Mononuclear cell (primary cell): ENCODE data around the gene MICU1. TPM values are rescaled to one million over a fixed set of nuclear protein-coding genes. Genes with fewer than 3 reads are reported as not detected.
"Not testable (repeated sequence)": the region's sequence is repeated elsewhere in the genome, so short reads cannot be mapped to it uniquely, and the experiment has no call there.

Source experiments
- H3K27me3 ChIP-seq: 2 replicates; pipeline ENCODE4 v1.6.0; 2011; ENCODE audit warnings: low read length, control low read depth; ENCODE audit not compliant: insufficient read depth
- H3K4me1 ChIP-seq: 2 replicates; pipeline ENCODE4 v1.5.1; 2011; ENCODE audit warnings: mild to moderate bottlenecking, low read length, control low read depth; ENCODE audit not compliant: insufficient read depth
- H3K4me3 ChIP-seq: 2 replicates; pipeline ENCODE4 v1.5.1; 2011; ENCODE audit warnings: mild to moderate bottlenecking, low read length, moderate library complexity
- H3K9me3 ChIP-seq: 2 replicates; pipeline ENCODE4 v1.5.1; 2011; ENCODE audit warnings: low read depth, mild to moderate bottlenecking, control low read depth, low read length
- total RNA-seq: library from RNA; depleted of rRNA; stranded (reverse); fragments of >200 nt; gene quantifications from one replicate; pipeline ENCODE4 v1.2.3, GENCODE V29; 2012

MICU1 gene
- total RNA-seq, 1 donor, result 25.5 TPM

DNA sequence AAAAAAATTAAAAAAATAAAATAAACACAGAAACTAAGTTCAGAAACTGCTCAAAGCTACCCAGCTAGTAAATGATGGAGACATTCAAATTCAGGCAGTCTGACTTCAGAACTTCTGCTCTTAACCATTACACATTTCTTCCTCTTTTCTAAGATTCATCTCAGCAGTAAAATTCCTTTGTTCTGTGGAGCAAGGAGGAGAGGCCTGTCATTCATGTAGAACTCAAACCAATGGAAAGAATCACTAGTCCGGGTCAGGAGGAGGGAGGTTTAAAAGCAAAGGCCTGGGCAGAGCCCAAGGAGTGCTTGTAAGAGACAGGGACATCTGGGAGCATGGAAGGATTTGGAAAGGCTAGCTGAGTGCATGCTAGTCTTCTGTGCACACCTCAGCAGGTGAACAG, 233.3 kb downstream of the MICU1 start:
- Histone ChIP-seq H3K9me3 (no peaks in the 10 kb centered on the region), H3K4me1 (peaks cover 4% of the 10 kb centered on the region), H3K27me3 (no peaks in the 10 kb centered on the region), H3K4me3 (no peak overlapping the region)

DNA sequence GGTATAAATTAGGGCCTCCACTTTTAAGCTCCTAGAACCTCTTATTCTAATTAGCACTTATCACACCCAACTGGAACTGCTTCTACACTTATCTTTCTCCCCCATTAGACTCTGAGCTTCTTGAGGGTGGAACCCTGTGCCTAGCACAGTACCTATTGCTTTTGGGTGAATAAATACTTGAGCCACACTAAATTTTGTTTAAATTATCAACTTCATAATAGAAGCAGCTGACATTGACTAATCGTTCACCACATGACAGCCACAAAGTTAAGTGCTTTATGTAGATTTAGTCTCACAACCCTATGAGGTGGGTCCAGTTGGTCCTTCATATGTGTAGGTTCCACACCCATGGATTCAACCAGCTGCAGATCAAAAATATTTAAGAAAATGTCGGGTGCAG, 235.1 kb downstream of the MICU1 start:
- Histone ChIP-seq H3K4me3 (no peak overlapping the region), H3K27me3 (no peaks in the 10 kb centered on the region), H3K4me1 (peaks cover 11% of the 10 kb centered on the region), H3K9me3 (no peaks in the 10 kb centered on the region)

DNA sequence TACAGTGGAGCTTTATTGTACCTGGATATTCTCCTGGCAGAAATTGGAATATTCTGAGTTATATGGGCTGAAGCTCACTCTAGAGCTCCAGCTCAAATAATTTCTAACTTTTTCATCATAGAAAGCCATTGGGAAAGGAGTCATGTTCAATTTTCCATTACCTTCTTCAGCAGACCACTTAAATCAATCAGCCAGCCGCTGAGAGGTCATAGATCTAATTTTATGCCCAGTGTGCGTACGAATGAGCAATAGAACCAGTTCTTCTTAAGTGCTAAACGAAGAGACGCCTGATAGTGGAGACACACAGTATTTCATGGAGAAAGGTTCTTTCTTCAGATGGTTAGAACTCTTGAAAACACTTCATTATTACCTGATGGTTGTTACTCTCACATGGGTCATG, 236.2 kb downstream of the MICU1 start:
- H3K9me3 ChIP-seq, result no peaks in the 10 kb centered on the region
- no peak overlapping the region for H3K4me3 ChIP-seq
- no peaks in the 10 kb centered on the region for H3K27me3 ChIP-seq
- H3K4me1 ChIP-seq, result peaks cover 21% of the 10 kb centered on the region

DNA sequence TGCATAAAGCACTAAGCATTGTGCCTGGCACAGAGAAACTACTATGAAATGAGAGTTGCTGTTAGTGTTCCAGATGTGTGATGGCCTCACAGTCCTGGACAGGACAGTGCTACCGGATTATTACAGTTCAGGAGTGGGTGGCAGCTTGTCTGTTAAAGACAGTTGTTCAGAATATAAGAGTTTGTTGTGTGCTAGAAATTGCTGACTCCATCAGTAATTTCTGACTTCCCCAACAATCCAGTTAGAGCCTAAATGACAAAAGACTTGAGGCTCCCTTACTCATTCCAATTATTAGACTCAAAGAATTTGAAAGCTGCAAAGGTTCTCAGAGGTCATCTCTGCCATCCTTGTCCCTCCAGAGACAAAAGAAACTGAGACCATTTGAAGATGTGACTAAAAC, 236.9 kb downstream of the MICU1 start:
- Histone ChIP-seq H3K4me1 (peaks cover 21% of the 10 kb centered on the region), H3K9me3 (no peaks in the 10 kb centered on the region), H3K4me3 (no peak overlapping the region), H3K27me3 (no peaks in the 10 kb centered on the region)

DNA sequence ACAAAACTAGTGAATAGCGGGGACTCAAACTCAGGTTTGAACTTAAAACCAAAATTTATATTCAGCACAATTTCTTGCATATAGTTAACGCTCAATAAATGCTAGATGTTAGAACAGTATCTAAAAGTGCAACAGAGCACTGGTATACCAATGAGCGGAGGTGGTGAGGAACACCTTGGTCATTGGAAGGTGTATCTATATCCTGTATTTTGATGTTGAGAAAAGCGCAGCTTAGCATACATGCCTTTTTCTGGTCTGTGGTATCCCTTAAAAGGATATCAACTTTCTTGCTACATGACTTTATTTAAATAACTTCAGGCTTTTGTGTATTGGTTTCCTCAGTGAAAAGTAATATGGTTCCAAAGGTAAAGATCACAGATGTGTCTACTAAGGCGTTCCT, 237.8 kb downstream of the MICU1 start:
- Histone ChIP-seq H3K27me3 (no peaks in the 10 kb centered on the region), H3K4me1 (peaks cover 21% of the 10 kb centered on the region), H3K9me3 (no peaks in the 10 kb centered on the region), H3K4me3 (no peak overlapping the region)

DNA sequence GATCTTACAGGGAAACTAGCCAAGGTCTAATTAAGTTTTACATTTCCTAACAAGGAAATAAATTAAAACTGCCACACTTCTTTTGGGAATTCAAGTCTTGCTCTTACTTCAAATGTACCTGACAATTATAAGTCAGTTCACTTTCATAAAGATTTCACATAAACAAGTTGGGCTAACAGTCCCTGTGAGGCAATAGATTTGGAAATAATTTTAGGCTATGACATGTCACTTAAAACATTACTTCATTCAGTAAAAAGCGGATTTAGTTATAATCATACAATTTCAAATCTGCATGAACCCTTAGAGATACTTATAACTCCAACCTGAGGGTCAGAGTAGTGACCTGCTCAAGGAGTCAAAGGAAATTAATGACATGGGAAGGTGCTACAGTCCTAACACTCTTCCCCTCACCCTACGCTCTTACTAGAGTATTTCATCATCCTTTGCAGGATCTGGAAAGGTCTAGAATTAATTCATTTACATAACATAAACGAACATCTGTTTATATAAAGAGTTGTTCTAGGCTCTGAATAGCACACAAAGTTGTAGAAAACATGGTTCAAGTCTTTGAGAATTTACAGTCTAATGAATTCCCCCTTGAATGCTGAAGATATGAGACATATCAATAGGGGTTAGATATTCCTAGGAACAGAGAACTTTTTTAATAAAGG, 238.8 kb downstream of the MICU1 start:
- H3K9me3 ChIP-seq, result no peaks in the 10 kb centered on the region
- H3K4me1 ChIP-seq, result peaks cover 17% of the 10 kb centered on the region
- H3K27me3 ChIP-seq, result no peaks in the 10 kb centered on the region
- no peak overlapping the region for H3K4me3 ChIP-seq

DNA sequence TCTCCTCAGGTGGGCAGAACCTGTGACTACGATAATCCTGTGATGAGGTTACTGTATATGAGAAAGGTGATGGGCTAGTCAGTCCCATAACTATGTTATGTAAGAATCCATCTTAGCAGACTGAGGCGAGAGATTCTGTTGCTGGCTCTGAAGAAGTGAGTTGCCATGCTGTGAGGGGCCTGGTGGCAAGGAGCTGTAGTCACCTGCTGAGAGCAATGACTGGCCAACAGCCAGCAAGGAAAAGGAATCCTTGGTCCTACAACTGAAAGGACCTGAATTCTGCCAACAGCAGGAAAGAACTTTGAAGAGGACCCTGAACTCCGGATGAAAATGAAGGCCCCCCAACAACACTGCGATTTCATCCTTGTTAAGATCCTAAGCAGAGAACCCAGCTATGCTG, 240.2 kb downstream of the MICU1 start:
- peaks cover 17% of the 10 kb centered on the region for H3K4me1 ChIP-seq
- no peaks in the 10 kb centered on the region for H3K9me3 ChIP-seq
- H3K4me3 ChIP-seq, result no peak overlapping the region
- H3K27me3 ChIP-seq, result no peaks in the 10 kb centered on the region

DNA sequence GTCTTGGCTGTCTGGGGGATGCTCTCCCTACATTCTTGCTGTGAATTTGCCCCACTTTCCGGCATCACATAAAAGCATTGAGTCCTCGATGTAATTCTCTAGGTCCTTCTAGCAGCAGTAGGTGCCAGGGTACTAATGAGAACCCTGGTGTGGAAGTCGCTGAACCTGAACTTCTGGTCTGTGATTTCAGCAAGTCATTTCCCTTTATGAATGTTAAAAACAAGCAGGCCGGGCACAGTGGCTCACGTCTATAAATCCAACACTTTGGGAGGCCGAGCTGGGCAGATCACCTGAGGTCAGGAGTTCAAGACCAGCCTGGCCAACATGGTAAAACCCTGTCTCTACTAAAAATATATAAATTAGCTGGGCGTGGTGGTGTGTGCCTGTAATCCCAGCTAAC, 240.9 kb downstream of the MICU1 start:
- not testable (repeated sequence) for H3K27me3 ChIP-seq, H3K9me3 ChIP-seq, H3K4me3 ChIP-seq
- H3K4me1 ChIP-seq, result peaks cover 17% of the 10 kb centered on the region

DNA sequence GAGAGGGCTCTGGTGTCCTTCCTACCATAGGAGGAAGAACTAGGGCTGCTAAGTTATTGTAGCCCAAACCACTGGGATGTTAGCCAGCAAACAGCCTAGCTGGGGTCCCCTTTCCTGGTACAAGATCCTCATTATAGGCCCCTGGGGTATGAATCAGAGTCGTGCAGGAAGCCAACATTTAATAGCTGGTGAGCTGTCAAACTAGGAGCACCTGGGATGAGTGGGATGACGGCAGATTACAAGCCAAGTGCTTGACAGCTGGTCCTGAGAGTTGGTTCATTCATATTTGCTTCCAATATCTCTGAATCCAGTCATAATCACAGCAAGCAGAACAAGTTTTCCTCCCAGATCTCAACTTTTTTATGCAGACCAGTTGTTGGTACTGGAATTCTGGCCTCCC, 246.1 kb downstream of the MICU1 start:
- Histone ChIP-seq H3K4me1 (peaks cover under 1% of the 10 kb centered on the region), H3K4me3 (no peak overlapping the region), H3K9me3 (no peaks in the 10 kb centered on the region), H3K27me3 (no peaks in the 10 kb centered on the region)

DNA sequence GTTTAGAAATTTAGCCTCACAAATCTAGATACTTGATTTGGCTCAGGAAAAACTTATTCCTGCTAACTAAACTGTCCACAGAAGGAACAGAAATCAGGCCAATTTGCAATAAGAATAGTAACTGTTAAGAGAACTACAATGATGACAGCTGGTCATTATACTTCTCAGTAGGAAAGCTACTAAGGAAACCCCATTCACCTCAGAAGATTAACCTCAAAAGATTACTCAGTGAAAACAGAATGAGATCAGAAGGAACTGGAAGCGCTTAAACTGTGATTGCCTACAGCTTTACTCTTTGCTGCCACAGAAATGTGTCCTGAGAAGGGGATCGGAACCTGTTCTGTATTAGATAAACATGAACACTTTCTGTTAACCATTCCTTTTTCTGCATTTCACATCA, 246.8 kb downstream of the MICU1 start:
- no peaks in the 10 kb centered on the region for H3K27me3 ChIP-seq
- H3K4me1 ChIP-seq, result no peaks in the 10 kb centered on the region
- no peaks in the 10 kb centered on the region for H3K9me3 ChIP-seq
- H3K4me3 ChIP-seq, result no peak overlapping the region

DNA sequence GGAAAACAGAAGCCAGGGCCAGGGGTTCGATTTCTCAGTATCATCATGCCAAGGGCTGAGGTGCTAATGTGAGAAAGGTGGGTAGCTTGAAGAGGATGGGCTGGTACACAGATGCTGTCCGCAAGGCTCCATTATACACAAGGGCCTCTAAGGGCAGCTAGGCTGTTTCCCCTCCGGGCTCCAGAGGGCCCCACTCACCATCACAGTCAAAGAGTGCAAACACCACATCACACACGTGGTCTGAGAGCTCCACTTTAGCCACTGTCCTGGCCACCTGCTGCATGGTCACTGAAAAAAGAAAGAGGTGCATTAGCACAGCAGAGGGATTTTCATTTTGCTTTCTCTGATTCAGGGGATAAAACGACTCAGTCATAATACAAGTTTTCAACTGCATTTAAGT, 250.3 kb downstream of the MICU1 start:
- H3K9me3 ChIP-seq, result no peaks in the 10 kb centered on the region
- H3K4me1 ChIP-seq, result no peaks in the 10 kb centered on the region
- H3K4me3 ChIP-seq, result no peak overlapping the region
- no peaks in the 10 kb centered on the region for H3K27me3 ChIP-seq

DNA sequence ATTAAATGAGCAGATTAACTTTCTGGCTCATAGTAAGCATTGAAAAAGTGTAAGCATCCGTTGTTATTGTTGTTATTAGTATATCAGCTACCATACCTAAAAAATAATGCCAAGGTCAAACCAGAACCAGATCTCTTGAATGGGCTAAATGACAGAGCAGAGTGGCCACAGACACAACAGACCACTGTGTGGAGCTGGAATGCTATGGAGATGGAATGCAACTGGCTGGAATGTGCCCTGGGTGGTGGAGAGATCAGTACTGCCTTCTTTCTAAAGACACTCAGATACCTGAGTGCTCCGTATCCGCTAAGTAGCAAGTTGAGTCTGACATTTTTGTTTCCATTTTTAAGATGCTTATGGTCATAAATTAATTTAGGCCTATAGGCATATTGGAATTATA, 250.7 kb downstream of the MICU1 start:
- H3K4me1 ChIP-seq, result no peaks in the 10 kb centered on the region
- H3K4me3 ChIP-seq, result no peak overlapping the region
- no peaks in the 10 kb centered on the region for H3K9me3 ChIP-seq
- H3K27me3 ChIP-seq, result no peaks in the 10 kb centered on the region

DNA sequence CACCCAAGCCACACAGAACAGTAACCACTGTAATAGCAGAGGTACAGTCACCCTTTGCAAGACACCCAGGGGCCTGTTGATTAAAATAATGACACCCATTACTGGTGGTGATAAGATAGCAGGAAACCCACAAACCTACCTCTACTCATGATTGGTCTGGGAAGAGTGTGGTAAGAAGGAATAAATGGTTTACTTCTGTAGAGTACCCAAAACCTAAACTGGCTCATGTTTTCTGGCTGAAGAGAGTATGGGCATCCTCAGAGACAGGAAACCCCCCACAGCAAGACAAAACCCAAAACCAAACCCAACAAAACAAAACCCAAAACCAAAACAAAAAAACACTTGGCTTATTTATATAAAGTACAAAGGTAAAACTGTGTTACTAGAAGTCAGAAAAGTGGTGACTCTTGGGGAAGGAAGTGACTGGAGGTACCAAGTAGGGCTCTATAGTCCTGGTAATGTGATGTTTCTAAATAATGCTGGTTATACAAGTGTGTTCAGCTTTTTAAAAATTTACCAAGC, 255.6 kb downstream of the MICU1 start:
- Histone ChIP-seq H3K4me1 (no peaks in the 10 kb centered on the region), H3K9me3 (no peaks in the 10 kb centered on the region), H3K27me3 (no peaks in the 10 kb centered on the region), H3K4me3 (no peak overlapping the region)

DNA sequence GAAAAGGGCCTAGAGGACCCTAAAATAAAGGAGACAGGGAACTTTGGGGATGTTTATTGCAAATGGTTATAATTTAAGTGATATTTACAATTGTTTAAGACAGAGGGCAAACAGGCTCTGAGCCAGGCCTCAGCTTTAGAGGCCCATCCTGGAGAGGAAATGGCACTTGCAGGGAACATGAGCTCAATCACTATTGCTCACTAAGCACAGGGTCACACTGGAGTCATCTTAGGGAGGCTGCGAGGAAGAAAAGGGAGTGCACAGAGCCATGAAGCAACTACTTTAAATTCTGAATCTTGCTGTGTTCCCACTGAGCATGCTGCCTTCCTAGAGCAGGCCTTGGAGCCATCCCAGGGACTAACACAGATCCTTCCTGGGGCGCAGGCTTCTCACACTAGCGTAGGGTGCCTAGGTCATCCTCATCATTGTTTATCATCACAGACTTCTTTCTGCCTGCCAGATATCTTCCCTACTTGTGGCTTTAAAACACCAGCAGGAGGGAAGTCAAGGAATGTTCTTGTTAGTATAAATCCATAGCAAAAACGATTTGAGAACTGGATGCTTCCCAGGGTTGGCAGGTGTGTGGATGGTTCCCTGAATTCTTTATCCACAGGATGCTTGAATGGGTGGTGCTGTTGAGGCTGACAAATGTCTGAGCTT, 258.4 kb downstream of the MICU1 start:
- H3K9me3 ChIP-seq, result no peaks in the 10 kb centered on the region
- H3K4me1 ChIP-seq, result peaks cover 11% of the 10 kb centered on the region
- H3K4me3 ChIP-seq, result no peak overlapping the region
- H3K27me3 ChIP-seq, result no peaks in the 10 kb centered on the region

DNA sequence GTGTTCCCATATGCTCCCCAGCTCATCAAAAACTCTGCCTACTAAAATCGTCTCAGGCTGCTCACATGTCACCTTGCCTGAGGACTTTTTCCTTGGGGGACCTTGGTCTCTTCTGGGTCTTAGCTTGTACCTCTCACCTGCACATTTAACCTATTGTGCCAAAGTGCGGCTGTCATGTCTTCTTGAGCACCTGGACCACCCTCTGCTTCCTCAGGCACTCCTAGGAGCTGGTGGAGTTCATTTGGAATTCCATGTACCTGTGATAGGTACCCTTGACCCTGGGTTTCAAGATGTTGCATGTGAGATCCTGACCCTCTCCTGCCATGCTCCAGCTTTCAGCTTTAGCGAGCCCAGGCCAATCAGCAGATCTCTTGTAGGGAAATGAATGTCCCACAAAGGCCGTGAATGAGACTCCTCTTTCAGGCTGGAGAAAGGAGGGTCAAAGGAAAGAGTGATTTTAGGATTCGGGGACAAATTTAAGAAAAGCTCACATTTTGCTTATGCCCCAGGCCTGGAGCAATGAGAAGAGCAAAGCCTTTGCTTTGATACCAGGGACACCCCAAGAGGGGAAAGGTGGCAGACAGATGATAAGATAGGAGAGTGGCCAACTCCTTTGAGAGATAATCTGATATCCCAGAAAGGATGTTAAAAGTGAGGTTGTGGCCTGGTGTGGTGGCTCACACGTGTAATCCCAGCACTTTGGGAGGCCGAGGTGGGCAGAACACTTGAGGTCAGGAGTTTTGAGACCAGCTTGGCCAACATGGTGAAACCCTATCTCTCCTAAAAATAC, 260.6 kb downstream of the MICU1 start:
- Histone ChIP-seq H3K4me3 (no peak overlapping the region), H3K4me1 (peaks cover 11% of the 10 kb centered on the region), H3K27me3 (no peaks in the 10 kb centered on the region), H3K9me3 (no peaks in the 10 kb centered on the region)
